Iris pigment epithelial cell (primary cell): Measurements from ENCODE around the gene KCNE5.
"Not testable (repeated sequence)": the region's sequence is repeated elsewhere in the genome, so short reads cannot be mapped to it uniquely, and the experiment has no call there.

Source experiments
- DNase-seq: peaks from one replicate; pipeline ENCODE4 v3.0.0-alpha.2; 2011; ENCODE audit warnings: low read depth

The KCNE5 gene

GRCh38 chrX:109601486-109601885, 23.5 kb downstream of the KCNE5 start:
- DNase-seq, result no peak

GRCh38 chrX:109600237-109600651, 24.7 kb downstream of the KCNE5 start:
- peak; percentile 61 for DNase-seq

GRCh38 chrX:109596015-109596414, 29.0 kb downstream of the KCNE5 start:
- DNase-seq, result no peak

- DNase-seq, result no peak
Observed at GRCh38 chrX:109590176-109590575, 34.8 kb downstream of the KCNE5 start.

GRCh38 chrX:109585488-109585887, 39.5 kb downstream of the KCNE5 start:
- no peak for DNase-seq

GRCh38 chrX:109578916-109579315, 46.1 kb downstream of the KCNE5 start:
- DNase-seq, result no peak

- DNase-seq, result no peak
Observed at GRCh38 chrX:109577055-109577454, 47.9 kb downstream of the KCNE5 start.

GRCh38 chrX:109576083-109576482, 48.9 kb downstream of the KCNE5 start:
- not testable (repeated sequence) for DNase-seq
